Middle frontal gyrus (tissue), 1 donor: Measurements from ENCODE around the gene CDH4.

ENCODE experiments used
- DNase-seq: peaks from one replicate; pipeline ENCODE4 v3.0.0-alpha.2; 2015; ENCODE audit warnings: low spot score; ENCODE audit errors: extremely low spot score

Gene CDH4

GRCh38 chr20:61924211-61924857 lies 672.3 kb downstream of the CDH4 start:
- DNase-seq = no peak

- DNase-seq = no peak
Observed at GRCh38 chr20:61924858-61925554, 672.9 kb downstream of the CDH4 start.

- no peak for DNase-seq
Observed at GRCh38 chr20:61925555-61926252, 673.6 kb downstream of the CDH4 start.

- DNase-seq = no peak
Observed at GRCh38 chr20:61926253-61926613, 674.2 kb downstream of the CDH4 start.

- no peak for DNase-seq
Observed at GRCh38 chr20:61926796-61927192, 674.7 kb downstream of the CDH4 start.

GRCh38 chr20:61927193-61927825 lies 675.2 kb downstream of the CDH4 start:
- no peak for DNase-seq

GRCh38 chr20:61927826-61928541 lies 675.9 kb downstream of the CDH4 start:
- no peak for DNase-seq

GRCh38 chr20:61929561-61929960 lies 677.5 kb downstream of the CDH4 start:
- no peak for DNase-seq

- no peak for DNase-seq
Observed at GRCh38 chr20:61929971-61930666, 678.1 kb downstream of the CDH4 start.

GRCh38 chr20:61930776-61931475 lies 678.9 kb downstream of the CDH4 start:
- DNase-seq = no peak

- no peak for DNase-seq
Observed at GRCh38 chr20:61931476-61932198, 679.6 kb downstream of the CDH4 start.

- no peak for DNase-seq
Observed at GRCh38 chr20:61932199-61932592, 680.1 kb downstream of the CDH4 start.

GRCh38 chr20:61932711-61933480 lies 680.8 kb downstream of the CDH4 start:
- no peak for DNase-seq

- no peak for DNase-seq
Observed at GRCh38 chr20:61933481-61933950, 681.5 kb downstream of the CDH4 start.

GRCh38 chr20:61933951-61934715 lies 682.1 kb downstream of the CDH4 start:
- DNase-seq = no peak

- no peak for DNase-seq
Observed at GRCh38 chr20:61934716-61935530, 682.9 kb downstream of the CDH4 start.
